AG04450 (cell line): ENCODE results near the gene FAM186B. TPM values are rescaled to one million over a fixed set of nuclear protein-coding genes. Genes with fewer than 3 reads are reported as not detected.

ENCODE experiments used
- CTCF ChIA-PET: fragments of 300-600, 350-600 bp; formaldehyde crosslinking; extraction: SDS; loops from one replicate; lab custom pipeline; 2022; ENCODE audit warnings: antibody characterized with exemption, inconsistent platforms; lab: Charles Lee
- POLR2A ChIA-PET: fragments of 350-600 bp; formaldehyde crosslinking; extraction: SDS; loops from one replicate; lab custom pipeline; 2021; ENCODE audit warnings: antibody characterized with exemption, inconsistent platforms; lab: Yijun Ruan, JAX
- DNase-seq: peaks from one replicate; pipeline ENCODE4 v3.0.0-alpha.2; 2011; ENCODE audit warnings: low read depth, low spot score
- H3K27ac ChIP-seq: one replicate; pipeline ENCODE4 v1.5.1; 2012; ENCODE audit warnings: low read depth, low read length, control low read depth
- H3K27me3 ChIP-seq: one replicate; pipeline ENCODE4 v1.6.0; 2012; ENCODE audit warnings: low read length; ENCODE audit not compliant: control insufficient read depth, insufficient read depth
- H3K4me3 ChIP-seq: 2 replicates; pipeline ENCODE4 v1.5.1; 2011; ENCODE audit warnings: mild to moderate bottlenecking, low read depth, low read length, control low read depth
- H3K9me3 ChIP-seq: 2 replicates; pipeline ENCODE4 v1.5.1; 2012; ENCODE audit warnings: low read length; ENCODE audit not compliant: control insufficient read depth, insufficient read depth
- CTCF ChIP-seq: IDR thresholded peaks from 2 replicates; pipeline ENCODE4 v1.5.1; 2011; ENCODE audit warnings: low read depth, low read length, control low read depth, inconsistent platforms
- polyA plus RNA-seq: library from polyadenylated mRNA; depleted of rRNA; stranded (reverse); fragments of >200 nt; gene quantifications from 2 replicates; pipeline ENCODE4 v1.2.3, GENCODE V29; 2011; rRNA removed
- small RNA-seq: library from RNA; depleted of rRNA; stranded (forward); fragments of <200 nt; gene quantifications from one replicate; pipeline ENCODE3, GENCODE V24; 2012; ENCODE audit warnings: low read depth; ENCODE audit not compliant: insufficient read length

Gene FAM186B
- polyA plus RNA-seq, 1 experiment: 0.05 TPM

GRCh38 chr12:49539406-49540228 is 65.8 kb downstream of the FAM186B start:
- Histone ChIP-seq H3K4me3 (no peak overlapping the region), H3K9me3 (no peaks in the 10 kb centered on the region; the same call in 1 of the 2 replicates), H3K27me3 (peaks cover 49% of the 10 kb centered on the region), H3K27ac (no peak overlapping the region)
- TF ChIP-seq CTCF: no peak
- ChIA-PET CTCF (interaction anchor here (2.1 kb wide), 1 partner anchor 181 kb away, joined by 5 read pairs; no protein-coding TSS in a partner anchor), POLR2A (no interaction called here)
- no peak for DNase-seq

GRCh38 chr12:49538510-49539403 is 66.7 kb downstream of the FAM186B start, which contains the start of gene KCNH3:
Gene KCNH3, plus strand, starts transcription at chr12:49539030. Its CDS starts 387 bp downstream, at chr12:49539417.
- Histone ChIP-seq H3K27ac (no peak within 1 kb of the TSS), H3K9me3 (no peaks in the 10 kb centered on the region; the same call in 1 of the 2 replicates), H3K27me3 (peaks cover 47% of the 10 kb centered on the region), H3K4me3 (peak within 1 kb of the TSS; percentile 42)
- CTCF ChIA-PET: interaction anchor here (2.1 kb wide), 1 partner anchor 180 kb away, joined by 5 read pairs; no protein-coding TSS in a partner anchor
- POLR2A ChIA-PET: no interaction called here
- DNase-seq: no peak
- no peak for TF ChIP-seq CTCF

- DNase-seq: no peak
- CTCF ChIA-PET: interaction anchor here (0.5 to 2.1 kb wide), 3 partner anchors 180 to 201 kb away, joined by 3 to 5 read pairs (median 3); no protein-coding TSS in a partner anchor
Observed at GRCh38 chr12:49537752-49538509, 67.5 kb downstream of the FAM186B start.

More at GRCh38 chr12:49537752-49538509, 67.5 kb downstream of the FAM186B start:
- H3K4me3 ChIP-seq: peak overlapping the region; percentile 42
- no peaks in the 10 kb centered on the region; the same call in 1 of the 2 replicates for H3K9me3 ChIP-seq
- peaks cover 42% of the 10 kb centered on the region for H3K27me3 ChIP-seq
- no peak for TF ChIP-seq CTCF
- H3K27ac ChIP-seq: no peak overlapping the region
- POLR2A ChIA-PET: no interaction called here

Small RNA genes lying within 50 kb of the gene (small RNA-seq; reads per million reads assigned to genes)
- not detected for gene HIGD1AP9
- not detected for gene POLR2KP1
- not detected for gene RNU6-834P

Other genes with a start within 250 kb of the FAM186B start
- gene SPATS2, start 238.2 kb downstream of the FAM186B start, polyA plus RNA-seq: 78.2 and 100 TPM in 2 replicates
- gene KCNH3, start 66.6 kb downstream of the FAM186B start, polyA plus RNA-seq: 0.01 and 0.11 TPM in 2 replicates
- 47.0 and 54.2 TPM in 2 replicates for gene MCRS1, start 37.5 kb downstream of the FAM186B start, polyA plus RNA-seq
- 9.0 and 10.9 TPM in 2 replicates for gene PRPF40B, start 17.9 kb upstream of the FAM186B start, polyA plus RNA-seq
- gene FMNL3, start 101.8 kb upstream of the FAM186B start, polyA plus RNA-seq: 15.8 and 16.1 TPM in 2 replicates
- 711 and 906 TPM in 2 replicates for gene TMBIM6, start 135.9 kb upstream of the FAM186B start, polyA plus RNA-seq
- gene NCKAP5L, start 222.8 kb upstream of the FAM186B start, polyA plus RNA-seq: 5.6 and 7.3 TPM in 2 replicates
- gene BCDIN3D, start 237.5 kb upstream of the FAM186B start, polyA plus RNA-seq: 3.7 and 3.8 TPM in 2 replicates